Transverse colon (tissue), 4 donors: ENCODE data around the gene ABHD11.

Experiments used
- POLR2A ChIP-seq: fragments of 450-650 bp; IDR thresholded peaks from one replicate; pipeline ENCODE4 v1.6.1; 2016; ENCODE audit warnings: antibody characterized with exemption, mild to moderate bottlenecking, moderate library complexity
- POLR2AphosphoS5 ChIP-seq, 3 donors: sonication (generic); formaldehyde crosslinking; IDR thresholded peaks; one replicate each; pipeline ENCODE4 v1.6.1; 2016; ENCODE audit warnings: antibody characterized with exemption in 3 of 3
- TF ChIP-seq, protein P1 (sequence below), 5 experiments: fragments of 200-600 bp in 3 of 5; fragments of 450-650 bp in 2 of 5; sonication (generic) in 3 of 5; IDR thresholded peaks; 1 replicate in 2 of 5; 2 replicates in 3 of 5; pipeline ENCODE4 v1.5.1; 2016 to 2017; ENCODE audit warnings: antibody characterized with exemption in 5 of 5, inconsistent platforms in 3 of 5, mild to moderate bottlenecking in 2 of 5, moderate library complexity in 1 of 5

DNA sequence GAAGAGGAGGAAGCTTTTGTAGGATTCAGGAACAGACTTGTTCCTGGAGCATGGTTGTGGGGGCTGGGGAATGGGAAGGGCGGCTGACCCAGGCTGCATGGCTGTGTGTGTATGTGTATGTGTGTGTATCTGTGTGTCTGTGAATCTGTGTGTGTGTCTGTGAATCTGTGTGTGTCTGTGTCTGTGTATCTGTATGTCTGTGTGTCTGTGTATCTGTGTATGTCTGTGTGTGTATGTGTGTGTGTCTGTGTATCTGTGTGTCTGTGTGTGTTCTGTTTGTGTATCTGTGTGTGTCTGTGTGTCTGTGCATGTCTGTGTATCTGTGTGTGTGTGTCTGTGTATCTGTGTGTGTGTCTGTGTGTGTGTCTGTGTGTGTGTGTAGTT lies 12.5 kb downstream of the ABHD11 start:
- TF ChIP-seq, protein P1, sequence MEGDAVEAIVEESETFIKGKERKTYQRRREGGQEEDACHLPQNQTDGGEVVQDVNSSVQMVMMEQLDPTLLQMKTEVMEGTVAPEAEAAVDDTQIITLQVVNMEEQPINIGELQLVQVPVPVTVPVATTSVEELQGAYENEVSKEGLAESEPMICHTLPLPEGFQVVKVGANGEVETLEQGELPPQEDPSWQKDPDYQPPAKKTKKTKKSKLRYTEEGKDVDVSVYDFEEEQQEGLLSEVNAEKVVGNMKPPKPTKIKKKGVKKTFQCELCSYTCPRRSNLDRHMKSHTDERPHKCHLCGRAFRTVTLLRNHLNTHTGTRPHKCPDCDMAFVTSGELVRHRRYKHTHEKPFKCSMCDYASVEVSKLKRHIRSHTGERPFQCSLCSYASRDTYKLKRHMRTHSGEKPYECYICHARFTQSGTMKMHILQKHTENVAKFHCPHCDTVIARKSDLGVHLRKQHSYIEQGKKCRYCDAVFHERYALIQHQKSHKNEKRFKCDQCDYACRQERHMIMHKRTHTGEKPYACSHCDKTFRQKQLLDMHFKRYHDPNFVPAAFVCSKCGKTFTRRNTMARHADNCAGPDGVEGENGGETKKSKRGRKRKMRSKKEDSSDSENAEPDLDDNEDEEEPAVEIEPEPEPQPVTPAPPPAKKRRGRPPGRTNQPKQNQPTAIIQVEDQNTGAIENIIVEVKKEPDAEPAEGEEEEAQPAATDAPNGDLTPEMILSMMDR (IDR thresholded peaks at IDR 0.05): peak in 1 of 5 experiments; percentile 48
- TF ChIP-seq POLR2AphosphoS5 (IDR thresholded peaks at IDR 0.05) (no peak), POLR2A (no peak)
